Body of pancreas (tissue), 4 donors: Measurements from ENCODE around the gene SOBP. TPM values are rescaled to one million over a fixed set of nuclear protein-coding genes. Genes with fewer than 3 reads are reported as not detected.

Source experiments
- ATAC-seq: fragments of 150-250 bp; one replicate; pipeline ENCODE4 v1.9.1; 2016
- DNase-seq, 4 donors: peaks; one replicate each; pipeline ENCODE4 v3.0.0-alpha.2; 2019
- H3K27ac ChIP-seq, 4 donors: fragments of 200-600 bp; sonication (generic); 1 replicate in 3 of 4; 2 replicates in 1 of 4; pipeline versions ENCODE4 v1.5.1 to v1.6.1; 2016 to 2019; ENCODE audit warnings: mild to moderate bottlenecking in 1 of 4, mixed read lengths in 1 of 4, moderate library complexity in 1 of 4
- H3K27me3 ChIP-seq, 2 donors: fragments of 200-600 bp; sonication (generic); one replicate each; pipeline ENCODE4 v1.6.0; 2016; ENCODE audit warnings: mild to moderate bottlenecking in 1 of 2
- H3K36me3 ChIP-seq, 2 donors: fragments of 200-600 bp; sonication (generic); replicated peaks in 1 of 2; 2 replicates each; pipeline ENCODE4 v1.5.1; 2016; ENCODE audit warnings: low read depth in 2 of 2; ENCODE audit not compliant: insufficient read depth in 1 of 2
- H3K4me1 ChIP-seq: fragments of 200-600 bp; sonication (generic); one replicate; pipeline ENCODE4 v1.6.0; 2016
- H3K4me3 ChIP-seq, 2 donors: fragments of 200-600 bp; sonication (generic); 1 replicate in 1 of 2; 2 replicates in 1 of 2; pipeline ENCODE4 v1.5.1; 2016 to 2019
- H3K9me3 ChIP-seq, 3 donors: fragments of 200-600 bp; sonication (generic); 1 replicate in 2 of 3; 2 replicates in 1 of 3; pipeline ENCODE4 v1.5.1; 2016
- CTCF ChIP-seq, 7 experiments: fragments of 450-650 bp in 4 of 7; fragments of 200-600 bp in 3 of 7; sonication (generic) in 3 of 7; IDR thresholded peaks; one replicate each; pipeline ENCODE4 v1.5.1; 2016 to 2019; ENCODE audit warnings: antibody characterized with exemption in 7 of 7
- POLR2A ChIP-seq, 3 donors: fragments of 450-650 bp; IDR thresholded peaks; one replicate each; pipeline ENCODE4 v1.6.1; 2016; ENCODE audit warnings: antibody characterized with exemption in 3 of 3, mild to moderate bottlenecking in 2 of 3
- WGBS, 2 donors: methylation state at CpG; one replicate each; pipeline ENCODE4 v1.1.5; 2017; 5-methylcytosine and 5-hydroxymethylcytosine counted together
- intact Hi-C: fragments of 100-400 bp; cut with DNase I; formaldehyde crosslinking; loops from one replicate; pipeline ENCODE4 v1.15.1; 2023
- total RNA-seq, 2 donors: library from RNA; depleted of rRNA; stranded (reverse); fragments of >200 nt; gene quantifications; one replicate each; pipeline ENCODE4 v1.1.0, GENCODE V29; 2016

Gene SOBP
- total RNA-seq, 2 donors from 2014 or later, result 0.66 to 3.1 TPM

- Histone ChIP-seq H3K27ac (peak overlapping the region in 3 of 4 donors; percentile 65 to 82 (median 75)), H3K36me3 (no peaks in the 10 kb centered on the region), H3K9me3 (no peaks in the 10 kb centered on the region), H3K27me3 (no peaks in the 10 kb centered on the region), H3K4me3 (no peak overlapping the region), H3K4me1 (peaks cover 3% of the 10 kb centered on the region)
- DNase-seq (peak; percentile 83 to 88 (median 84)), ATAC-seq (peak; percentile 97)
- intact Hi-C loops, result no loop called here
- 1 to 5% methylated on average over 8 to 15 of the region's 15 CpGs for WGBS, 2 donors
- peak; percentile 69 to 98 (median 91) for TF ChIP-seq CTCF (IDR thresholded peaks at IDR 0.05)
- TF ChIP-seq POLR2A (IDR thresholded peaks at IDR 0.05), result peak in 1 of 3 donors; percentile 23
Measured at GRCh38 chr6:107674995-107675738, 185.2 kb downstream of the SOBP start.

GRCh38 chr6:107676042-107676441 lies 186.1 kb downstream of the SOBP start:
- ATAC-seq (no peak), DNase-seq (no peak)
- Histone ChIP-seq H3K4me1 (peaks cover 3% of the 10 kb centered on the region), H3K36me3 (no peaks in the 10 kb centered on the region), H3K27me3 (no peaks in the 10 kb centered on the region), H3K27ac (no peak overlapping the region), H3K9me3 (no peaks in the 10 kb centered on the region), H3K4me3 (no peak overlapping the region)
- WGBS, 2 donors, result 72 to 79% methylated on average over 10 to 11 of the region's 11 CpGs
- TF ChIP-seq CTCF (IDR thresholded peaks at IDR 0.05) (no peak), POLR2A (IDR thresholded peaks at IDR 0.05) (no peak)
- intact Hi-C loops, result no loop called here

GRCh38 chr6:107677399-107677798 lies 187.5 kb downstream of the SOBP start:
- intact Hi-C loops, result no loop called here

GRCh38 chr6:107679457-107679856 lies 189.5 kb downstream of the SOBP start:
- Histone ChIP-seq H3K4me1 (peaks cover 3% of the 10 kb centered on the region), H3K9me3 (no peaks in the 10 kb centered on the region), H3K36me3 (no peaks in the 10 kb centered on the region), H3K4me3 (no peak overlapping the region), H3K27me3 (no peaks in the 10 kb centered on the region), H3K27ac (no peak overlapping the region)
- WGBS, 2 donors, result 60 to 77% methylated on average over 4 of the region's 4 CpGs
- intact Hi-C loops, result no loop called here
- TF ChIP-seq CTCF (IDR thresholded peaks at IDR 0.05) (no peak), POLR2A (IDR thresholded peaks at IDR 0.05) (no peak)
- no peak for ATAC-seq
- DNase-seq, result peak in 1 of 4 donors; percentile 31

More at GRCh38 chr6:107677399-107677798, 187.5 kb downstream of the SOBP start:
- H3K27me3 ChIP-seq, result no peaks in the 10 kb centered on the region
- peaks cover 3% of the 10 kb centered on the region for H3K4me1 ChIP-seq
- no peaks in the 10 kb centered on the region for H3K36me3 ChIP-seq
- H3K9me3 ChIP-seq, result no peaks in the 10 kb centered on the region
- no peak for ATAC-seq
- TF ChIP-seq CTCF (IDR thresholded peaks at IDR 0.05) (no peak), POLR2A (IDR thresholded peaks at IDR 0.05) (no peak)
- H3K4me3 ChIP-seq, result no peak overlapping the region
- 86 to 92% methylated on average over 1 of the region's 1 CpG for whole genome bisulfite sequencing, 2 donors
- H3K27ac ChIP-seq, result no peak overlapping the region
- no peak for DNase-seq

- no peaks in the 10 kb centered on the region for H3K4me1 ChIP-seq
- no peaks in the 10 kb centered on the region for H3K9me3 ChIP-seq
- TF ChIP-seq POLR2A (IDR thresholded peaks at IDR 0.05), result no peak
- no peak for TF ChIP-seq CTCF (IDR thresholded peaks at IDR 0.05)
- no peaks in the 10 kb centered on the region for H3K27me3 ChIP-seq
- WGBS, 2 donors, result 82 to 94% methylated on average over 3 of the region's 3 CpGs
- DNase-seq, result no peak
- intact Hi-C loops, result loop anchor here (10.0 kb wide), 1 partner anchor 182 kb away; no protein-coding TSS in a partner anchor
- no peak for ATAC-seq
- no peak overlapping the region for H3K27ac ChIP-seq
- no peaks in the 10 kb centered on the region for H3K36me3 ChIP-seq
- H3K4me3 ChIP-seq, result no peak overlapping the region
Measured at GRCh38 chr6:107682721-107683120, 192.8 kb downstream of the SOBP start.
